MCF 10A (cell line): ENCODE measurements around the gene SEMA3F. TPM values are rescaled to one million over a fixed set of nuclear protein-coding genes. Genes with fewer than 3 reads are reported as not detected.
A peak's percentile ranks its signal among the peaks of the same experiment; 100 is the strongest.

ENCODE experiments used
- BruUV-seq: library from RNA; stranded (reverse); fragments of 400-500 nt; replicated peaks from 2 replicates; lab custom pipeline; 2021; lab: Mats Ljungman, UMichigan
- CTCF ChIA-PET: fragments of 300-600 bp; sonication (Branson Sonifier 250); formaldehyde crosslinking; extraction: SDS; loops from one replicate; lab custom pipeline; 2021; ENCODE audit warnings: antibody characterized with exemption, inconsistent platforms; lab: Yijun Ruan, JAX
- POLR2A ChIA-PET: fragments of 300-600, 350-650 bp; sonication (Branson Sonifier 250); formaldehyde crosslinking; extraction: SDS; loops from one replicate; lab custom pipeline; 2020; ENCODE audit warnings: antibody characterized with exemption, inconsistent platforms; lab: Yijun Ruan, JAX
- DNase-seq: peaks from one replicate; pipeline ENCODE4 v3.0.0-alpha.2; 2018; ENCODE audit not compliant: unreplicated experiment
- H3K27ac Mint-ChIP-seq: one replicate; pipeline ENCODE4 v1.8.0; 2022; ENCODE audit warnings: mild to moderate bottlenecking, low read depth, mixed read lengths; ENCODE audit not compliant: unreplicated experiment
- H3K27me3 Mint-ChIP-seq: one replicate; pipeline ENCODE4 v1.8.0; 2022; ENCODE audit warnings: mixed read lengths; ENCODE audit not compliant: insufficient read depth, unreplicated experiment
- H3K36me3 Mint-ChIP-seq: one replicate; pipeline ENCODE4 v1.8.0; 2022; ENCODE audit warnings: mild to moderate bottlenecking, moderate library complexity, mixed read lengths; ENCODE audit not compliant: insufficient read depth, unreplicated experiment
- H3K4me1 Mint-ChIP-seq: one replicate; pipeline ENCODE4 v1.8.0; 2022; ENCODE audit warnings: mixed read lengths; ENCODE audit not compliant: insufficient read depth, unreplicated experiment
- H3K4me3 Mint-ChIP-seq: one replicate; pipeline ENCODE4 v1.8.0; 2022; ENCODE audit warnings: mild to moderate bottlenecking, moderate library complexity, mixed read lengths; ENCODE audit not compliant: unreplicated experiment
- H3K9me3 Mint-ChIP-seq: one replicate; pipeline ENCODE4 v1.8.0; 2022; ENCODE audit warnings: mixed read lengths; ENCODE audit not compliant: unreplicated experiment
- intact Hi-C: fragments of 100-400 bp; cut with micrococcal nuclease; formaldehyde crosslinking; loops from 2 replicates; pipeline ENCODE4 v1.14.1; 2022
- total RNA-seq: library from RNA; stranded (reverse); gene quantifications from 2 replicates; pipeline ENCODE4 v1.2.3, GENCODE V29; 2022
- TF ChIP-seq, protein P1 (sequence below): fragments of 200-600 bp; IDR thresholded peaks from one replicate; pipeline ENCODE4 v1.8.0; 2022; ENCODE audit warnings: antibody characterized with exemption, mild to moderate bottlenecking; ENCODE audit not compliant: unreplicated experiment

The SEMA3F gene
- total RNA-seq, 1 experiment from 2014 or later = 34.6 TPM

- no peaks in the 10 kb centered on the region for H3K4me1 Mint-ChIP-seq
- H3K27ac Mint-ChIP-seq = no peak overlapping the region
- H3K4me3 Mint-ChIP-seq = no peak overlapping the region
- TF ChIP-seq, protein P1, sequence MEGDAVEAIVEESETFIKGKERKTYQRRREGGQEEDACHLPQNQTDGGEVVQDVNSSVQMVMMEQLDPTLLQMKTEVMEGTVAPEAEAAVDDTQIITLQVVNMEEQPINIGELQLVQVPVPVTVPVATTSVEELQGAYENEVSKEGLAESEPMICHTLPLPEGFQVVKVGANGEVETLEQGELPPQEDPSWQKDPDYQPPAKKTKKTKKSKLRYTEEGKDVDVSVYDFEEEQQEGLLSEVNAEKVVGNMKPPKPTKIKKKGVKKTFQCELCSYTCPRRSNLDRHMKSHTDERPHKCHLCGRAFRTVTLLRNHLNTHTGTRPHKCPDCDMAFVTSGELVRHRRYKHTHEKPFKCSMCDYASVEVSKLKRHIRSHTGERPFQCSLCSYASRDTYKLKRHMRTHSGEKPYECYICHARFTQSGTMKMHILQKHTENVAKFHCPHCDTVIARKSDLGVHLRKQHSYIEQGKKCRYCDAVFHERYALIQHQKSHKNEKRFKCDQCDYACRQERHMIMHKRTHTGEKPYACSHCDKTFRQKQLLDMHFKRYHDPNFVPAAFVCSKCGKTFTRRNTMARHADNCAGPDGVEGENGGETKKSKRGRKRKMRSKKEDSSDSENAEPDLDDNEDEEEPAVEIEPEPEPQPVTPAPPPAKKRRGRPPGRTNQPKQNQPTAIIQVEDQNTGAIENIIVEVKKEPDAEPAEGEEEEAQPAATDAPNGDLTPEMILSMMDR = no peak
- POLR2A ChIA-PET = no interaction called here
- H3K27me3 Mint-ChIP-seq = no peaks in the 10 kb centered on the region
- intact Hi-C loops = no loop called here
- DNase-seq = no peak
- no peaks in the 10 kb centered on the region for H3K9me3 Mint-ChIP-seq
- CTCF ChIA-PET = interaction anchor here (0.6 to 16.0 kb wide), 13 partner anchors 9 to 77 kb away, joined by 3 to 245 read pairs (median 5); partner anchors contain the start of gene SEMA3B
- BruUV-seq = no TSS peak
- H3K36me3 Mint-ChIP-seq = peaks cover 11% of the 10 kb centered on the region
These were observed 38.6 kb downstream of the SEMA3F start for GRCh38 chr3:50193746-50194127.

GRCh38 chr3:50194128-50194902, 39.2 kb downstream of the SEMA3F start:
- no TSS peak for BruUV-seq
- H3K36me3 Mint-ChIP-seq = peaks cover 7% of the 10 kb centered on the region
- CTCF ChIA-PET = interaction anchor here (0.6 to 16.0 kb wide), 21 partner anchors 8 to 76 kb away, joined by 3 to 245 read pairs (median 5); partner anchors contain the start of genes SEMA3B and SLC38A3
- TF ChIP-seq, protein P1 = peak; percentile 72
- no peak overlapping the region for H3K27ac Mint-ChIP-seq
- H3K27me3 Mint-ChIP-seq = no peaks in the 10 kb centered on the region
- no peaks in the 10 kb centered on the region for H3K9me3 Mint-ChIP-seq
- no peak overlapping the region for H3K4me3 Mint-ChIP-seq
- H3K4me1 Mint-ChIP-seq = no peaks in the 10 kb centered on the region
- intact Hi-C loops = no loop called here
- DNase-seq = peak; percentile 54
- POLR2A ChIA-PET = interaction anchor here (1.3 kb wide), 1 partner anchor 32 kb away, joined by 6 read pairs; no protein-coding TSS in a partner anchor

DNA sequence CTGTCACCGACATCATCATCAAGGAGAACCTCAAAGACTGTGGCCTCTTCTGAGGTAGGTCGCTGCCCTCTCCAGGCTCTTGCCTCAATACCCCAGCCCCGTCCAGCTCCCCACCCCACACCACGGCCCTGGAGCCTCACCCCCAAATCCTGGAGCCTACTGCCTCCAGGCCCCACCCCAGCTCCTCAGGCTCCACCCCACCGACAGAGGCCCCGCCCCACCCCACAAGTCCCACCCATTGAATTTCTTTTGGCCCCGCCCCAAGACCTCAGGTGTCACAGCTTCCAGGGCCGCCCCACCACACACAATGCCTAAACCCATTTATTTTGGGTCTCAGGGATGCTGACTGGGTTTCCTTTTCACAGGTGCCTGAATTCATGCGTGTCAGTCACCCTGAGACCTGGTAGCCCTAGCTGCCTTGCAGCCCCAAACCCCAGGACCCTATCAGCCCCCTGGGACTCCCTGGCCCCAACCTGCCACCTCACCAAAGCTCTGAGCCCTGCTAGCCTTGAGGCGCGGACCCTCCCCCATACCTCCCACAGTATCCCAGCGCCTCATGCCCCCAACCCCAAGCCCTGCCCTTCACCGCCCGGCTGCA, 39.9 kb downstream of the SEMA3F start:
- Mint-ChIP-seq H3K4me3 (no peak overlapping the region), H3K36me3 (no peaks in the 10 kb centered on the region), H3K4me1 (no peaks in the 10 kb centered on the region), H3K9me3 (no peaks in the 10 kb centered on the region), H3K27me3 (no peaks in the 10 kb centered on the region), H3K27ac (no peak overlapping the region)
- DNase-seq = peak; percentile 27
- intact Hi-C loops = no loop called here
- POLR2A ChIA-PET = interaction anchor here (1.3 kb wide), 1 partner anchor 31 kb away, joined by 6 read pairs; no protein-coding TSS in a partner anchor
- TF ChIP-seq, protein P1 = no peak
- CTCF ChIA-PET = interaction anchor here (0.6 to 16.0 kb wide), 15 partner anchors 9 to 78 kb away, joined by 3 to 245 read pairs (median 4); partner anchors contain the start of genes SEMA3B and SLC38A3
- no TSS peak for BruUV-seq
